ENCODE data around the gene RNGTT. TPM values are rescaled to one million over a fixed set of nuclear protein-coding genes. Genes with fewer than 3 reads are reported as not detected.
"Not testable (repeated sequence)": the region's sequence is repeated elsewhere in the genome, so short reads cannot be mapped to it uniquely, and the experiment has no call there.

The RNGTT gene
- total RNA-seq, 1 donor from 2014 or later: 9.7 TPM

GRCh38 chr6:88867841-88868731, 95.3 kb downstream of the RNGTT start:
- peak; percentile 27 to 50 for DNase-seq (ENCODE audit: low read depth in 2 of 2)

- DNase-seq (ENCODE audit: low read depth in 2 of 2): no peak
Observed at GRCh38 chr6:88866856-88867255, 96.6 kb downstream of the RNGTT start.

GRCh38 chr6:88865275-88865674, 98.1 kb downstream of the RNGTT start:
- no peak for DNase-seq (ENCODE audit: low read depth in 2 of 2)

- DNase-seq (ENCODE audit: low read depth in 2 of 2): no peak
Observed at GRCh38 chr6:88864359-88865054, 98.9 kb downstream of the RNGTT start.

- no peak for DNase-seq (ENCODE audit: low read depth in 2 of 2)
Observed at GRCh38 chr6:88860310-88860709, 103.1 kb downstream of the RNGTT start.

GRCh38 chr6:88858455-88858854, 105.0 kb downstream of the RNGTT start:
- no peak for DNase-seq (ENCODE audit: low read depth in 2 of 2)

- no peak for DNase-seq (ENCODE audit: low read depth in 2 of 2)
Observed at GRCh38 chr6:88856566-88856965, 106.9 kb downstream of the RNGTT start.

GRCh38 chr6:88855541-88856147, 107.8 kb downstream of the RNGTT start:
- DNase-seq (ENCODE audit: low read depth in 2 of 2): no peak

GRCh38 chr6:88852775-88853174, 110.6 kb downstream of the RNGTT start:
- no peak for DNase-seq (ENCODE audit: low read depth in 2 of 2)

GRCh38 chr6:88852000-88852399, 111.4 kb downstream of the RNGTT start:
- DNase-seq (ENCODE audit: low read depth in 2 of 2): no peak

- DNase-seq (ENCODE audit: low read depth in 2 of 2): peak in 1 of 2 donors; percentile 31
Observed at GRCh38 chr6:88848870-88849269, 114.5 kb downstream of the RNGTT start.

GRCh38 chr6:88843040-88843439, 120.4 kb downstream of the RNGTT start:
- DNase-seq (ENCODE audit: low read depth in 2 of 2): no peak

GRCh38 chr6:88842320-88842719, 121.1 kb downstream of the RNGTT start:
- no peak for DNase-seq (ENCODE audit: low read depth in 2 of 2)

GRCh38 chr6:88840796-88841539, 122.5 kb downstream of the RNGTT start:
- DNase-seq (ENCODE audit: low read depth in 2 of 2): no peak

- no peak for DNase-seq (ENCODE audit: low read depth in 2 of 2)
Observed at GRCh38 chr6:88840289-88840688, 123.1 kb downstream of the RNGTT start.

GRCh38 chr6:88839280-88839679, 124.1 kb downstream of the RNGTT start:
- no peak for DNase-seq (ENCODE audit: low read depth in 2 of 2)

GRCh38 chr6:88835210-88835609, 128.2 kb downstream of the RNGTT start:
- DNase-seq (ENCODE audit: low read depth in 2 of 2): no peak

GRCh38 chr6:88833071-88833470, 130.3 kb downstream of the RNGTT start:
- not testable (repeated sequence) for DNase-seq (ENCODE audit: low read depth in 2 of 2)

GRCh38 chr6:88827599-88827998, 135.8 kb downstream of the RNGTT start:
- DNase-seq (ENCODE audit: low read depth in 2 of 2): not testable (repeated sequence)

- no peak for DNase-seq (ENCODE audit: low read depth in 2 of 2)
Observed at GRCh38 chr6:88825856-88826255, 137.6 kb downstream of the RNGTT start.

- DNase-seq (ENCODE audit: low read depth in 2 of 2): peak in 1 of 2 donors; percentile 13
Observed at GRCh38 chr6:88823998-88824397, 139.4 kb downstream of the RNGTT start.

- DNase-seq (ENCODE audit: low read depth in 2 of 2): peak; percentile 45 to 62
Observed at GRCh38 chr6:88815491-88815890, 147.9 kb downstream of the RNGTT start.

Measured in lung microvascular endothelial cell (primary cell).